C4-2B (cell line): ENCODE measurements around the gene SLC12A9.

Experiments
- CTCF ChIP-seq: fragments of 450-650 bp; conservative IDR thresholded peaks from 2 replicates; pipeline ENCODE4 v1.5.1; 2017; ENCODE audit warnings: mild to moderate bottlenecking
- ZFX ChIP-seq: fragments of 450-650 bp; IDR thresholded peaks from 2 replicates; pipeline ENCODE4 v1.6.1; 2017

DNA sequence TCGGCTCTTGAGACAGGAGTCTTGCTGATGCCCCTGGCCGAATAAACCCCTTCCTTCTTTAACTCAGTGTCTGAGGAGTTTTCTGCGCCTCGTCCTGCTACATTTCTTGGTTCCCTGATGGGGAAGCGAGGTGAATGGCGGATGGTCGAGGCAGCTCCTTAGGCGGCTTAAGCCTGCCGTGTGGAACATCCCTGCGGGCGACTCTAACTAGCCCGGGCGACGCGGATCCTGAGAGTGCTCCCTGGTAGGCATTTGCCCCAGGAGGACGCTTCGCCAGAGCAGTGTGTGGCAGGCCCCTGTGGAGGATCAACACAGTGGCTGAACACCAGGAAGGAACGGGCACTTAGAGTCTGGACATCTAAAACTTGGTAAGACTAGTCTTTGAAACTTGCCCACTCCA is 13.2 kb upstream of the SLC12A9 start:
- no peak for TF ChIP-seq CTCF
- TF ChIP-seq ZFX = no peak
